ENCODE results near the gene USP9X.
"Not testable (repeated sequence)": the region's sequence is repeated elsewhere in the genome, so short reads cannot be mapped to it uniquely, and the experiment has no call there.

The USP9X gene

DNA sequence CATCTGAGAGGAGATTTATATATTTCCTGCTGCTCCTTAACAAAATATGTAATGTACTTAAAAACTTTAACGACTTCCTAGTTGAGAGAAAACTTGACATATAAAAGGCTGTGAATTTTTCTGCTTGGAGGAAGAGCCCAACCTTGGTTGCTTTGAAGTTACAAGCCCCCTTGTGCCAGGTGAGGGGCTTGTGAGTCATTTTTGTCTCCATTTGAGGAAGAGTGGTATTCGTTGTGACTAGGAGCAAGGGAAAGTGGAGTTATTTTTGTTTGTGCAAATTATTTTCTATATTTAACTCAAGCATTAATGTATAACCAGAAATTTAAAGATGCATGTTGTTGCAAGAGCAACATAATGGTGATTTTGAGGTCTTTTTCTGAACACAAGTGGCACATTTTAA, 149.7 kb downstream of the USP9X start:
- no peak for DNase-seq
- TF ChIP-seq GATA1 (IDR thresholded peaks at IDR 0.05; ENCODE audit: low read depth, low read length) (no peak), POLR2A (IDR thresholded peaks at IDR 0.05; ENCODE audit: low read length) (no peak)

DNA sequence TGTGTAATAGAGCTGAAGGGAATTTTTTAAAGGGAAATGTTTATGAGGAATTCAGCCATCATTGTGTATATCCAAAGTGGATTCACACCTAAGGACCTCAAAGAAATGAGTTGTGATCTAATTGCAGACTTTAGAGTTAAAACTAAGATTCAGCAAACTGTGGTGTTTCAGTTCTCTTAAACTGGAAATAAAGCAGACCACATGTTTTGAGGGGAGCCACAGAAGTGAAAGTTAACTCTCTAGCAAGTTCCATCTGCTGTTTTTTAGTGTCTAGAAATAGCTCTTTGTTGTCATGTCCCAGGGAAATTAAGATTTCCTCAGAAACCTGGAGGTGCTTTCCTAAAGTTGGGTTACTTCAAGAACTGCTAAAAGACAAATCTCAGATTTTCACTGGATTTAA, 151.4 kb downstream of the USP9X start:
- TF ChIP-seq POLR2A (IDR thresholded peaks at IDR 0.05; ENCODE audit: low read length) = no peak
- no peak for TF ChIP-seq GATA1 (IDR thresholded peaks at IDR 0.05; ENCODE audit: low read depth, low read length)
- DNase-seq = no peak

- no peak for DNase-seq
- TF ChIP-seq POLR2A (IDR thresholded peaks at IDR 0.05; ENCODE audit: low read length) (no peak), GATA1 (IDR thresholded peaks at IDR 0.05; ENCODE audit: low read depth, low read length) (no peak)
Measured at GRCh38 chrX:41240509-41240908, 155.3 kb downstream of the USP9X start.

DNA sequence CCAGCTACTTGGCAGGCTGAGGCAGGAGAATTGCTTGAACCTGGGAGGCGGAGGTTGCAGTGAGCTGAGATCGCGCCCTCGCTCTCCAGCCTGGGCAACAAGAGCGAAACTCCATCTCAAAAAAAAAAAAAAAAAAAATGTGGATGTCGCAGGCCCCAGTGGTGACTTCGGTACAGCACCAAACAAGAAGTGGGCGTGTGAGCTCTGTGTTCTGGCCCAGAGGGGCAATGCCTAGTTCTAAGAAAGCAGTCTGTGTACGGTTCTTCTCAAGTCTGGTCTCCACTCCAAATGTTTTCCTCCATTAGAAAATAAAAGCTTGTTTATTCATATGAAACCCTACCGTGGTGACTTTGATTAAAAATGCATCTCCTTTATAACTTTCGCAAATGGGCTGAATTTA, 156.7 kb downstream of the USP9X start:
- DNase-seq = no peak
- TF ChIP-seq POLR2A (IDR thresholded peaks at IDR 0.05; ENCODE audit: low read length) = no peak

DNA sequence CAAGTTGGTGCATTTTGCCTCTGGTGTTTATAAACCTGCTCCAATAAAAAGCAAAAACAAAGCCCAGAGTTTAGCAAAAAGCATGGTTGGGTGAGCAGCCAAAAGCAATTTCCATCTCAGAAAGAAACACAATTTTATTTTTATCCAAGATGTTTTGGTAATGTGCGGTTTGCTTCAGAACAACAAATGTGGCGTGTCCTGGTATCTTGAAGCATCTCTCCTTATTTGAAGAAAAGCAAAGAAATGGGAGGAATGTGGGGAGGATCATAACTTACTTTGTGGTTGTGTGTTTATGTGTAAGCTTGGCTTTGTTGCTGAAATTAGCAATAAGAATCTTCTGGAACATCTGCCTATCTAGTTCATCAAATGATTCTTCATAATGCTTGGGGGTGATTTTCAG, 160.4 kb downstream of the USP9X start:
- no peak for TF ChIP-seq POLR2A (IDR thresholded peaks at IDR 0.05; ENCODE audit: low read length)
- no peak for TF ChIP-seq GATA1 (IDR thresholded peaks at IDR 0.05; ENCODE audit: low read depth, low read length)
- DNase-seq = no peak

DNA sequence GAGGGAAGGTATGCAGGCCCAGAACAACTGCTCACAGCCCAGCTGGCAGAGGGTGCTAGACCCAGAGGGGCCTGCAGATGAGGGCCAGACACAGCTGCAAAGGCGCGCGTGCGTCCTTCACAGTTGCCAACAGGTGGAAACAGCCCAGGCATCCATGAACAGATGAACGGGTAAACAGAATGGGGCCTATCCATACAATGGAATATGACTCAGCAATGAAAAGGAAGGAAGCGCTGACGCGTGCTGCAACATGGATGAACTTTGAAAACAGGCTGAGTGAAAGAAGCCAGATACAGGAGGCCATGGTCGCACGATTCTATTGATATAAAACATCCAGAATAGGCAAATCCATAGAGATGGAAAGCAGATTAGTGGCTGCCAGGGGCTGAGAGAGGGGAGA, 165.6 kb downstream of the USP9X start:
- no peak for TF ChIP-seq GATA1 (IDR thresholded peaks at IDR 0.05; ENCODE audit: low read depth, low read length)
- TF ChIP-seq POLR2A (IDR thresholded peaks at IDR 0.05; ENCODE audit: low read length) = no peak
- DNase-seq = no peak

DNA sequence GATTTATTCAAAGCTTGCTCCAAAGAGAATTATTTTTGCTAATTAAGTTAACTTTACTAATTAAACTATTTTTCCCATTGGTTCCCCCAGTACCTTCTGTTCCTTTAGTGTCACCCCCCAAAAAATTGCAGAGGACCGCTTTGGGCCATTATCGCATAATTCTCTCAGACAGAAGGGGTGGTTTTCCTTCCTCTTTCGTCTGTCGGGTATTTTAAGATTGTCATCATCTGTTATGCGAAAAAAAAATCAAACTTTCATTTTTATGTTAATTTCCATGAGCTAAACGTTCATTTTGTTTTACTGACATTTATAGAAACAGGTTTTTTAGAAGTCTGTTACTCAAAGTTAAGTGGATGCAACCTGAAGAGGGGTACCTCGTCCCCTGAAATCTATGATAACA, 172.6 kb downstream of the USP9X start:
- no peak for DNase-seq
- no peak for TF ChIP-seq GATA1 (IDR thresholded peaks at IDR 0.05; ENCODE audit: low read depth, low read length)
- no peak for TF ChIP-seq POLR2A (IDR thresholded peaks at IDR 0.05; ENCODE audit: low read length)

DNA sequence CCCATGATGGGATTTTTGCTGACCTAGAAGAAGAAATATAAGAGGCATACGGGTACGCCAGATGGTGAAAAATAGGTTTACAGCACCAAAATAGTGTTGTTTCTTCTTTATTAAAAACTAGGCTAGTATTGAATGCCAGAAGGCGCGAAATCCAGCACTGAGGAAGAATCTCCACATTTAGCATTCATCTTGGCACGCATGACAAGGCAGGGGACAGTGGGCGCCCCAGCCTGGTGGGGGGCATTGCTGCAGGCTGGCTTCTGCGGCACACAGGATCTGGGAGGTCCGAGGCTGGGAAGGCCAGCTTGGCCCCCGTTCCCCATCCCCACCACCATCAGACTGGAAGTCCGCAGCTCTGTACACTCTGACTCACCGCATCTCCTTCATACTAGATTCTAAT, 173.0 kb downstream of the USP9X start:
- TF ChIP-seq POLR2A (IDR thresholded peaks at IDR 0.05; ENCODE audit: low read length) (no peak), GATA1 (IDR thresholded peaks at IDR 0.05; ENCODE audit: low read depth, low read length) (no peak)
- DNase-seq = no peak

GRCh38 chrX:41258871-41259270, 173.6 kb downstream of the USP9X start:
- no peak for DNase-seq
- TF ChIP-seq POLR2A (IDR thresholded peaks at IDR 0.05; ENCODE audit: low read length) (no peak), GATA1 (IDR thresholded peaks at IDR 0.05; ENCODE audit: low read depth, low read length) (no peak)

- DNase-seq = no peak
- no peak for TF ChIP-seq POLR2A (IDR thresholded peaks at IDR 0.05; ENCODE audit: low read length)
- no peak for TF ChIP-seq GATA1 (IDR thresholded peaks at IDR 0.05; ENCODE audit: low read depth, low read length)
Measured at GRCh38 chrX:41259516-41259915, 174.3 kb downstream of the USP9X start.

GRCh38 chrX:41265615-41266014, 180.4 kb downstream of the USP9X start:
- TF ChIP-seq POLR2A (IDR thresholded peaks at IDR 0.05; ENCODE audit: low read length) = no peak
- TF ChIP-seq GATA1 (IDR thresholded peaks at IDR 0.05; ENCODE audit: low read depth, low read length) = no peak
- no peak for DNase-seq

GRCh38 chrX:41273638-41274037, 188.4 kb downstream of the USP9X start:
- TF ChIP-seq POLR2A (IDR thresholded peaks at IDR 0.05; ENCODE audit: low read length) (no peak), GATA1 (IDR thresholded peaks at IDR 0.05; ENCODE audit: low read depth, low read length) (no peak)
- no peak for DNase-seq

DNA sequence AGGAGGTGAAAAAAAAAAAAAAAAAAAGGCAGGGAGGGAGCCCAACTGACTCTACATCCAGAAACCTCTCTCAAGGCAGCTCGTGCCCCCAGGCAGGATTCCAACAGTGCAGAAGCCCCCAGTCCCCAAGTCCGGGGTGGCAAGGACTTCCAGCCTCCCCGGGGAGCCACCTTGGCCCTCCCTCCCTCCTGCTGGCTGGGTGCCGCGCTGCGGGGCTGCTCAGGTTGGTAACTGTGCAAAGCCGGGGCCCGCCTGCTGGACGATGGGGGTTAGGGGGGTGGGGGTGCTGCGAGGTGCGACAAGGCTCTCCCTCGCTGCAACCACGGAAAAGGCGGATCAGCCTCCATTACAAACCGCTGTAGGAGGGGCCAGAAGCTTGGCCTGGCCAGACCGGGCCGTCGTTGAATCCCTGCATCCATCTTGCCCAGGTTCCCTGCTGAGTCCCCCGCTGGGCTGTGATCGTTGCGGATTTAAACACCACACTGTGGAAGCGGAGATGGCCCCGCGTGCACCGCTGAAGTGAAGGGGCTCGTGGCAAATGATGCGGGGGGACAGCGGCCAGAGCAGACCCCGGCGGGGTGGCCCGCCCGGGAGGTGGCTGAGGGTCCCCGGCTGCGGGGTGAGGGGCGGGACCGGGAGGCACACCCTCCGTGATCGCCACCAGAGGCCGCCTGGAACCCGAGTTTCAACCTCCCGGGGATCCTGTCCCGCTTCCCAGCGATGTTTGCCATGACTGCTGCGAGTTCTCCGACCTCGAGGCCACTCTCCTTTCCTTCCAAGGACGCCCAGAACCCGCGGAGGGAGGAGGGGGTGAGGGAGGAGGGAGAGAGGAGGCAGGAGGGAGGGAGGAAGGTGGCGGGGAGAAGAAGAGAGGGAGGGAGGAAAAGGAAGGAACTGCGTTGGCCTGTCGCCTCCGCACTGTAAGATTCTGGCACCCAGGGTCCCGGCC, 190.7 kb downstream of the USP9X start:
- TF ChIP-seq GATA1 (IDR thresholded peaks at IDR 0.05; ENCODE audit: low read depth, low read length) (no peak), POLR2A (IDR thresholded peaks at IDR 0.05; ENCODE audit: low read length) (no peak)
- peak; percentile 20 to 56 for DNase-seq

- no peak for TF ChIP-seq POLR2A (IDR thresholded peaks at IDR 0.05; ENCODE audit: low read length)
- TF ChIP-seq GATA1 (IDR thresholded peaks at IDR 0.05; ENCODE audit: low read depth, low read length) = no peak
- no peak for DNase-seq
Measured at GRCh38 chrX:41276661-41277506, 191.6 kb downstream of the USP9X start.

DNA sequence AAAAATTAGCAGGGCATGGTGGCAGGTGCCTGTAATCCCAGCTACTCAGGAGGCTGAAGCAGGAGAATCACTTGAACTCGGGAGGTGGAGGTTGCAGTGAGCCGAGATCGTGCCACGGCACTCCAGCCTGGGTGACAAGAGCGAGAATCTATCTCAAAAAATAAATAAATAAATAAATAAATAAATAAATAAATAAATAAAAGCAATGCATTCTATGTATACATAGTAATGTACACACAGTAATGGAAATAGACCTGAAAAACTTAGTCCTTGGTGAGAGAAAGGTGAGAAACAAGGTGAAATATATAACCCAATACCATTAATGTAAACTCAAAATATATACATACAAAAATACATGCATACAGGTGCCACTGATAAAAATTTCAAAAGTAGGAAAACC, 197.1 kb downstream of the USP9X start:
- DNase-seq = not testable (repeated sequence)

DNA sequence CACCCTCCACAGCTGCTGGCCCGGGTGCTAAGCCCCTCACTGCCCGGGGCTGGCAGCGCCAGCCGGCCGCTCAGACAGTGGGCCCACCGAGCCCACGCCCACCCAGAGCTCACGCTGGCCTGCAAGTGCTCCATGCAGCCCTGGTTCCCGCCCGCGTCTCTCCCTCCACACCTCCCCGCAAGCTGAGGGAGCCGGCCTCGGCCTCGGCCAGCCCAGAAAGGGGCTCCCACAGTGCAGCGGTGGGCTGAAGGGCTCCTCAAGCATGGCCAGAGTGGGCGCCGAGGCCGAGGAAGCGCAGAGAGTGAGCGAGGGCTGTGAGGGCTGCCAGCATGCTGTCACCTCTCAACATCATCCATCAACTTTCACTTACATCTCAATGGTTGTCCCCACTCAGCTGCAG, 200.7 kb downstream of the USP9X start:
- not testable (repeated sequence) for DNase-seq

Measured in erythroblast (primary cell).